ENCODE results near the gene DOC2A. TPM values are rescaled to one million over a fixed set of nuclear protein-coding genes. Genes with fewer than 3 reads are reported as not detected.
"Not testable (repeated sequence)": the region's sequence is repeated elsewhere in the genome, so short reads cannot be mapped to it uniquely, and the experiment has no call there.

The DOC2A gene
- total and polyA plus RNA-seq, 12 donors: 0.27 to 2.7 (median 0.55) TPM; not detected in 6

GRCh38 chr16:30016555-30017276 is 5.9 kb upstream of the DOC2A start:
- no peak for TF ChIP-seq CTCF (IDR thresholded peaks at IDR 0.05)
- 73 to 74% methylated on average over 8 of the region's 8 CpGs for whole genome bisulfite sequencing, 2 donors
- DNase-seq (no peak), ATAC-seq (no peak)
- H3K4me1 ChIP-seq: peaks cover 0 to 16% (median 8%) of the 10 kb centered on the region in 9 donors
- H3K36me3 ChIP-seq: no peaks in the 10 kb centered on the region
- intact Hi-C loops (cut with DNase I): loop anchor here in 2 of 10 donors (10.0 kb wide), 2 partner anchors 82 to 322 kb away; no protein-coding TSS in a partner anchor
- no peak overlapping the region for H3K27ac ChIP-seq
- H3K27me3 ChIP-seq: peaks cover 0 to 13% (median 10%) of the 10 kb centered on the region in 7 donors
- H3K4me3 ChIP-seq: no peak overlapping the region
- no peaks in the 10 kb centered on the region for H3K9me3 ChIP-seq

DNA sequence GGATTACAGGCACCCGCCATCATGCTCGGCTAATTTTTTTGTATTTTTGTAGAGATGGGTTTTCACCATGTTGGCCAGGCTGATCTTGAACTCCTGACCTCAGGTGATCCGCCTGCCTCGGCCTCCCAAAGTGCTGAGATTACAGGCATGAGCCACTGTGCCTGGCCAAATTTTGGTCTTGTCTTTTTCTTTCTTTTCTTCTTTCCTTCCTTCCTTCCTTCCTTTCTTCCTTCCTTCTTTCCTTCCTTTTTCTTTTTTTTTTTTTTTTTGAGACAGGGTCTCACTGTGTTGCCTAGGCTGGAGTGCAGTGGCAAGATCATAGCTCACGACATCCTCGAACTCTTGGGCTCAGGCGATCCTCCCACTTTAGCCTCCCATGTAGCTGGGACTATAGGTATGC is 4.6 kb upstream of the DOC2A start:
- not testable (repeated sequence) for H3K4me3 ChIP-seq, DNase-seq, ATAC-seq, H3K36me3 ChIP-seq, H3K27ac ChIP-seq, H3K9me3 ChIP-seq
- Histone ChIP-seq H3K27me3 (peaks cover 6 to 26% (median 23%) of the 10 kb centered on the region in 7 donors), H3K4me1 (peaks cover 3 to 18% (median 14%) of the 10 kb centered on the region in 9 donors)
- WGBS, 2 donors: 85 to 87% methylated on average over 7 of the region's 7 CpGs
- intact Hi-C loops (cut with DNase I): loop anchor here in 2 of 10 donors (10.0 kb wide), 2 partner anchors 81 to 321 kb away; no protein-coding TSS in a partner anchor

DNA sequence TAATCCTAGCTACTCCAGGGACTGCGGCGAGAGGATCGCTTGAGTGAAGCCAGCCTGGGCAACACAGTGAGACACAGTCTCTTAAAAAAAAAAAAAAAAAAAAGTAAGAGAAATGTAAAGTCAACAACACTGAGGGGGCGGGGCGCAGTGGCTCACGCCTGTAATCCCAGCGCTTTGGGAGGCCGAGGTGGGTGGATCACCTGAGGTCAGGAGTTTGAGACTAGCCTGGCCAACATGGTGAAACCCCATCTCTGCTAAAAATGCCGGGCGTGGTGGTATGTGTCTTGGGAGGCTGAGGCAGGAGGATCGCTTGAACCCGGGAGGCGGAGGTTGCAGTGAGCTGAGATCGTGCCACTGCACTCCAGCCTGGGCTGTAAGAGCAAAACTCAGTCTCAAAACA is 1.8 kb upstream of the DOC2A start:
- intact Hi-C loops (cut with DNase I): loop anchor here in 2 of 10 donors (10.0 kb wide), 2 partner anchors 78 to 318 kb away; no protein-coding TSS in a partner anchor
- H3K36me3 ChIP-seq, H3K27ac ChIP-seq, H3K4me3 ChIP-seq, ATAC-seq, DNase-seq, H3K9me3 ChIP-seq: not testable (repeated sequence)
- WGBS, 2 donors: 80% methylated on average over 14 of the region's 14 CpGs
- Histone ChIP-seq H3K27me3 (peaks cover 19 to 52% (median 46%) of the 10 kb centered on the region in 7 donors), H3K4me1 (peaks cover 3 to 24% (median 18%) of the 10 kb centered on the region in 9 donors)

GRCh38 chr16:30011714-30012504 is 1.1 kb upstream of the DOC2A start:
- ATAC-seq (no peak), DNase-seq (no peak)
- TF ChIP-seq CTCF (IDR thresholded peaks at IDR 0.05): no peak
- intact Hi-C loops (cut with DNase I): loop anchor here in 2 of 10 donors (10.0 kb wide), 2 partner anchors 77 to 317 kb away; no protein-coding TSS in a partner anchor
- H3K9me3 ChIP-seq: no peaks in the 10 kb centered on the region
- no peaks in the 10 kb centered on the region for H3K36me3 ChIP-seq
- 9 to 16% methylated on average over 31 of the region's 31 CpGs for WGBS, 2 donors
- peaks cover 19 to 52% (median 46%) of the 10 kb centered on the region in 7 donors for H3K27me3 ChIP-seq
- no peak overlapping the region for H3K27ac ChIP-seq
- peaks cover 3 to 24% (median 18%) of the 10 kb centered on the region in 9 donors for H3K4me1 ChIP-seq
- peak overlapping the region in 2 of 10 donors; percentile 37 to 43 for H3K4me3 ChIP-seq

All from heart right ventricle (tissue), 16 donors.